Fibroblast of lung (primary cell): ENCODE measurements around the gene MADCAM1. TPM values are rescaled to one million over a fixed set of nuclear protein-coding genes. Genes with fewer than 3 reads are reported as not detected.

ENCODE experiments used
- DNase-seq, 2 donors: peaks; one replicate each; pipeline versions ENCODE4 v3.0.0 to v3.0.0-alpha.2; 2010; ENCODE audit warnings: low read depth in 2 of 2
- H2AFZ ChIP-seq: 2 replicates; pipeline ENCODE4 v1.5.1; 2012; ENCODE audit warnings: low read length, control low read depth, inconsistent platforms
- H3K27ac ChIP-seq: 2 replicates; pipeline ENCODE4 v1.5.1; 2011; ENCODE audit warnings: low read length, control low read depth; ENCODE audit not compliant: insufficient read depth
- H3K27me3 ChIP-seq: 2 replicates; pipeline ENCODE4 v1.5.1; 2011; ENCODE audit warnings: mild to moderate bottlenecking, low read length; ENCODE audit not compliant: control insufficient read depth, insufficient read depth
- H3K36me3 ChIP-seq: 2 replicates; pipeline ENCODE4 v1.5.1; 2011; ENCODE audit warnings: low read length; ENCODE audit not compliant: control insufficient read depth, insufficient read depth
- H3K4me1 ChIP-seq: 2 replicates; pipeline ENCODE4 v1.5.1; 2011; ENCODE audit warnings: low read length; ENCODE audit not compliant: control insufficient read depth, insufficient read depth; ENCODE audit errors: extremely low read depth
- H3K4me2 ChIP-seq: 2 replicates; pipeline ENCODE4 v1.5.1; 2011; ENCODE audit warnings: low read length, control low read depth; ENCODE audit not compliant: insufficient read depth; ENCODE audit errors: extremely low read depth
- H3K4me3 ChIP-seq, 4 experiments: fragments of 200-600 bp in 1 of 4; sonication (generic) in 1 of 4; replicated peaks in 1 of 4; 2 replicates each; pipeline ENCODE4 v1.5.1; 2011 to 2016; ENCODE audit warnings: low read length in 4 of 4, low read depth in 3 of 4, mild to moderate bottlenecking in 3 of 4, control low read depth in 2 of 4, inconsistent platforms in 1 of 4, mixed read lengths in 1 of 4; ENCODE audit not compliant: insufficient read depth in 1 of 4; ENCODE audit errors: control extremely low read depth in 1 of 4
- H3K79me2 ChIP-seq: 2 replicates; pipeline ENCODE4 v1.5.1; 2012; ENCODE audit warnings: mild to moderate bottlenecking, low read length, inconsistent platforms; ENCODE audit not compliant: control insufficient read depth, insufficient read depth
- H3K9ac ChIP-seq: 2 replicates; pipeline ENCODE4 v1.5.1; 2011; ENCODE audit warnings: mild to moderate bottlenecking, low read length, control low read depth; ENCODE audit not compliant: insufficient read depth
- H3K9me3 ChIP-seq: 2 replicates; pipeline ENCODE4 v1.5.1; 2012; ENCODE audit warnings: low read depth, low read length; ENCODE audit not compliant: control insufficient read depth, insufficient read depth
- H4K20me1 ChIP-seq: 2 replicates; pipeline ENCODE4 v1.5.1; 2011; ENCODE audit warnings: low read length; ENCODE audit not compliant: control insufficient read depth, insufficient read depth; ENCODE audit errors: extremely low read depth
- CTCF ChIP-seq, 2 donors: IDR thresholded peaks in 1 of 2; conservative IDR thresholded peaks in 1 of 2; 1 replicate in 1 of 2; 2 replicates in 1 of 2; pipeline ENCODE4 v1.5.1; 2011 to 2012; ENCODE audit warnings: low read length in 2 of 2, control low read depth in 1 of 2, inconsistent platforms in 1 of 2, low read depth in 1 of 2, mild to moderate bottlenecking in 1 of 2
- EZH2 ChIP-seq: IDR thresholded peaks from 2 replicates; pipeline ENCODE4 v1.5.1; 2012; ENCODE audit warnings: low read length, control low read depth, mild to moderate bottlenecking; ENCODE audit errors: missing control alignments
- polyA plus RNA-seq, 2 donors: library from polyadenylated mRNA; depleted of rRNA in 1 of 2; stranded (reverse) in 1 of 2; unstranded in 1 of 2; fragments of >200 nt; gene quantifications; 2 replicates each; pipeline ENCODE4 v1.2.1, GENCODE V29; 2011 to 2012; ENCODE audit warnings: missing spikeins in 1 of 2
- total RNA-seq: library from RNA; depleted of rRNA; stranded (reverse); fragments of >200 nt; gene quantifications from 2 replicates; pipeline ENCODE4 v1.2.1, GENCODE V29; 2014

Gene MADCAM1
- total and polyA plus RNA-seq, 2 donors (not counting 1 experiment from before 2014, with no cell fraction given), result 0.17 TPM; not detected in 1

- Histone ChIP-seq H3K9me3 (no peaks in the 10 kb centered on the region), H3K4me3 (no peak overlapping the region), H3K9ac (no peak overlapping the region), H3K27me3 (no peaks in the 10 kb centered on the region), H3K4me1 (peaks cover 7% of the 10 kb centered on the region), H3K36me3 (no peaks in the 10 kb centered on the region), H3K79me2 (no peaks in the 10 kb centered on the region), H3K27ac (no peak overlapping the region), H3K4me2 (no peak overlapping the region), H2AFZ (no peak overlapping the region), H4K20me1 (no peaks in the 10 kb centered on the region)
- DNase-seq, result no peak
- TF ChIP-seq CTCF (conservative IDR thresholded peaks at IDR 0.05 in 1 of 2, IDR thresholded peaks at IDR 0.05 in 1 of 2; ENCODE audit: low read depth in 1 of 2, low read length in 2 of 2) (no peak), EZH2 (no peak)
Observed at GRCh38 chr19:485077-485476, 11.2 kb upstream of the MADCAM1 start.

GRCh38 chr19:485583-486236 lies 10.6 kb upstream of the MADCAM1 start:
- H3K27ac ChIP-seq, result peak overlapping the region; percentile 28
- H3K27me3 ChIP-seq, result no peaks in the 10 kb centered on the region
- no peaks in the 10 kb centered on the region for H3K36me3 ChIP-seq
- H3K4me2 ChIP-seq, result peak overlapping the region; percentile 59
- peak overlapping the region; percentile 8 for H3K9ac ChIP-seq
- DNase-seq, result peak in 1 of 2 donors; percentile 36
- no peaks in the 10 kb centered on the region for H3K9me3 ChIP-seq
- TF ChIP-seq CTCF (conservative IDR thresholded peaks at IDR 0.05 in 1 of 2, IDR thresholded peaks at IDR 0.05 in 1 of 2; ENCODE audit: low read depth in 1 of 2, low read length in 2 of 2) (no peak), EZH2 (no peak)
- H3K4me3 ChIP-seq, result peak overlapping the region in 1 of 4 experiments; percentile 17
- H3K4me1 ChIP-seq, result peaks cover 7% of the 10 kb centered on the region
- H4K20me1 ChIP-seq, result no peaks in the 10 kb centered on the region
- H3K79me2 ChIP-seq, result no peaks in the 10 kb centered on the region
- H2AFZ ChIP-seq, result peak overlapping the region; percentile 62

GRCh38 chr19:488505-489417 lies 7.5 kb upstream of the MADCAM1 start:
- H2AFZ ChIP-seq, result peak overlapping the region; percentile 29
- peak overlapping the region; percentile 94 for H3K9ac ChIP-seq
- H4K20me1 ChIP-seq, result no peaks in the 10 kb centered on the region
- no peaks in the 10 kb centered on the region for H3K36me3 ChIP-seq
- no peaks in the 10 kb centered on the region for H3K79me2 ChIP-seq
- no peaks in the 10 kb centered on the region for H3K27me3 ChIP-seq
- peak overlapping the region; percentile 83 for H3K27ac ChIP-seq
- H3K4me3 ChIP-seq, result peak overlapping the region; percentile 63 to 88 (median 76)
- H3K4me1 ChIP-seq, result peaks cover 7% of the 10 kb centered on the region
- peak; percentile 93 to 95 for DNase-seq
- TF ChIP-seq EZH2 (no peak), CTCF (conservative IDR thresholded peaks at IDR 0.05 in 1 of 2, IDR thresholded peaks at IDR 0.05 in 1 of 2; ENCODE audit: low read depth in 1 of 2, low read length in 2 of 2) (no peak)
- peak overlapping the region; percentile 85 for H3K4me2 ChIP-seq
- H3K9me3 ChIP-seq, result no peaks in the 10 kb centered on the region
